H1 (cell line): ENCODE results near the gene GAK.

Source experiments
- BCL11A ChIP-seq, 2 experiments: IDR thresholded peaks; one replicate each; pipeline ENCODE4 v1.6.1; 2011; ENCODE audit warnings: low read depth in 2 of 2, low read length in 2 of 2, mild to moderate bottlenecking in 2 of 2
- CHD2 ChIP-seq: IDR thresholded peaks from 2 replicates; pipeline ENCODE4 v1.6.1; 2012; ENCODE audit warnings: low read length, improper control_type of control experiment
- EGR1 ChIP-seq: IDR thresholded peaks from 2 replicates; pipeline ENCODE4 v1.6.1; 2011; ENCODE audit warnings: low read depth, low read length, borderline replicate concordance
- EP300 ChIP-seq, 2 experiments: IDR thresholded peaks; 1 replicate in 1 of 2; 2 replicates in 1 of 2; pipeline ENCODE4 v1.6.1; 2011 to 2012; ENCODE audit warnings: low read depth in 2 of 2, low read length in 2 of 2, mild to moderate bottlenecking in 2 of 2, borderline replicate concordance in 1 of 2, inconsistent platforms in 1 of 2, moderate library complexity in 1 of 2
- POLR2A ChIP-seq, 2 experiments: IDR thresholded peaks; 1 replicate in 1 of 2; 2 replicates in 1 of 2; pipeline ENCODE4 v1.6.1; 2011; ENCODE audit warnings: low read depth in 2 of 2, low read length in 2 of 2, mild to moderate bottlenecking in 2 of 2; ENCODE audit errors: control extremely low read depth in 1 of 2
- POLR2AphosphoS5 ChIP-seq: IDR thresholded peaks from 2 replicates; pipeline ENCODE4 v1.6.1; 2011; ENCODE audit warnings: low read depth, low read length
- RFX5 ChIP-seq: IDR thresholded peaks from 2 replicates; pipeline ENCODE4 v1.6.1; 2011; ENCODE audit warnings: low read depth, low read length, improper control_type of control experiment, borderline replicate concordance
- USF2 ChIP-seq: IDR thresholded peaks from 2 replicates; pipeline ENCODE4 v1.6.1; 2011; ENCODE audit warnings: low read length, improper control_type of control experiment
- TF ChIP-seq, protein P1 (sequence below), 3 experiments: IDR thresholded peaks; 1 replicate in 2 of 3; 2 replicates in 1 of 3; pipeline versions ENCODE4 v1.5.1 to v1.6.1; 2011; ENCODE audit warnings: low read length in 3 of 3, mild to moderate bottlenecking in 3 of 3, inconsistent platforms in 2 of 3, low read depth in 1 of 3, moderate library complexity in 1 of 3; ENCODE audit not compliant: insufficient read depth in 1 of 3; ENCODE audit errors: control extremely low read depth in 1 of 3
- TF ChIP-seq, protein P2 (sequence below): IDR thresholded peaks from 2 replicates; pipeline ENCODE4 v1.6.1; 2012; ENCODE audit warnings: low read length, inconsistent platforms

GRCh38 chr4:866761-867390 is 65.2 kb downstream of the GAK start:
- TF ChIP-seq, protein P1, sequence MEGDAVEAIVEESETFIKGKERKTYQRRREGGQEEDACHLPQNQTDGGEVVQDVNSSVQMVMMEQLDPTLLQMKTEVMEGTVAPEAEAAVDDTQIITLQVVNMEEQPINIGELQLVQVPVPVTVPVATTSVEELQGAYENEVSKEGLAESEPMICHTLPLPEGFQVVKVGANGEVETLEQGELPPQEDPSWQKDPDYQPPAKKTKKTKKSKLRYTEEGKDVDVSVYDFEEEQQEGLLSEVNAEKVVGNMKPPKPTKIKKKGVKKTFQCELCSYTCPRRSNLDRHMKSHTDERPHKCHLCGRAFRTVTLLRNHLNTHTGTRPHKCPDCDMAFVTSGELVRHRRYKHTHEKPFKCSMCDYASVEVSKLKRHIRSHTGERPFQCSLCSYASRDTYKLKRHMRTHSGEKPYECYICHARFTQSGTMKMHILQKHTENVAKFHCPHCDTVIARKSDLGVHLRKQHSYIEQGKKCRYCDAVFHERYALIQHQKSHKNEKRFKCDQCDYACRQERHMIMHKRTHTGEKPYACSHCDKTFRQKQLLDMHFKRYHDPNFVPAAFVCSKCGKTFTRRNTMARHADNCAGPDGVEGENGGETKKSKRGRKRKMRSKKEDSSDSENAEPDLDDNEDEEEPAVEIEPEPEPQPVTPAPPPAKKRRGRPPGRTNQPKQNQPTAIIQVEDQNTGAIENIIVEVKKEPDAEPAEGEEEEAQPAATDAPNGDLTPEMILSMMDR (IDR thresholded peaks at IDR 0.05; ENCODE audit: control extremely low read depth in 1 of 3, insufficient read depth in 1 of 3, low read depth in 1 of 3, low read length in 3 of 3), result no peak
- TF ChIP-seq EP300 (IDR thresholded peaks at IDR 0.05; ENCODE audit: borderline replicate concordance in 1 of 2, low read depth in 2 of 2, low read length in 2 of 2), result no peak
- TF ChIP-seq BCL11A (IDR thresholded peaks at IDR 0.05; ENCODE audit: low read depth in 2 of 2, low read length in 2 of 2), result no peak
- TF ChIP-seq CHD2, result no peak
- no peak for TF ChIP-seq POLR2A (IDR thresholded peaks at IDR 0.05; ENCODE audit: control extremely low read depth in 1 of 2, low read depth in 2 of 2, low read length in 2 of 2)
- no peak for TF ChIP-seq POLR2AphosphoS5
- no peak for TF ChIP-seq EGR1
- TF ChIP-seq, protein P2, sequence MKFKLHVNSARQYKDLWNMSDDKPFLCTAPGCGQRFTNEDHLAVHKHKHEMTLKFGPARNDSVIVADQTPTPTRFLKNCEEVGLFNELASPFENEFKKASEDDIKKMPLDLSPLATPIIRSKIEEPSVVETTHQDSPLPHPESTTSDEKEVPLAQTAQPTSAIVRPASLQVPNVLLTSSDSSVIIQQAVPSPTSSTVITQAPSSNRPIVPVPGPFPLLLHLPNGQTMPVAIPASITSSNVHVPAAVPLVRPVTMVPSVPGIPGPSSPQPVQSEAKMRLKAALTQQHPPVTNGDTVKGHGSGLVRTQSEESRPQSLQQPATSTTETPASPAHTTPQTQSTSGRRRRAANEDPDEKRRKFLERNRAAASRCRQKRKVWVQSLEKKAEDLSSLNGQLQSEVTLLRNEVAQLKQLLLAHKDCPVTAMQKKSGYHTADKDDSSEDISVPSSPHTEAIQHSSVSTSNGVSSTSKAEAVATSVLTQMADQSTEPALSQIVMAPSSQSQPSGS, result no peak
- TF ChIP-seq RFX5, result no peak
- no peak for TF ChIP-seq USF2
